SK-N-SH (cell line): ENCODE measurements around the gene ABHD2. TPM values are rescaled to one million over a fixed set of nuclear protein-coding genes. Genes with fewer than 3 reads are reported as not detected.

ENCODE experiments used
- CTCF ChIA-PET: fragments of 300-600, 350-600 bp; formaldehyde crosslinking; extraction: SDS; loops from one replicate; lab custom pipeline; 2021; lab: Yijun Ruan, JAX
- POLR2A ChIA-PET: fragments of 350-600 bp; sonication (Branson Sonifier 250); formaldehyde crosslinking; extraction: SDS; loops from one replicate; lab custom pipeline; 2020; ENCODE audit warnings: antibody characterized with exemption, inconsistent platforms; lab: Yijun Ruan, JAX
- DNase-seq: peaks from one replicate; pipeline ENCODE4 v3.0.0; 2012
- H2AFZ ChIP-seq: fragments of 200-600 bp; sonication (generic); 2 replicates; pipeline ENCODE4 v1.8.1; 2016; ENCODE audit warnings: antibody characterized with exemption, mild to moderate bottlenecking, low read depth
- H3F3A ChIP-seq: fragments of 200-600 bp; sonication (generic); replicated peaks from 2 replicates; pipeline ENCODE3; 2016; ENCODE audit warnings: antibody characterized with exemption, mild to moderate bottlenecking; ENCODE audit not compliant: insufficient read depth
- H3K27ac ChIP-seq, 2 experiments: fragments of 200-500 bp in 1 of 2; fragments of 200-600 bp in 1 of 2; sonication (Bioruptor generic) in 1 of 2; sonication (generic), shearing (Covaris generic) in 1 of 2; 2 replicates each; pipeline versions ENCODE4 v1.5.1 to v1.6.1; 2014 to 2016; ENCODE audit warnings: low read depth in 2 of 2, inconsistent platforms in 1 of 2, low read length in 1 of 2, mild to moderate bottlenecking in 1 of 2, mixed read lengths in 1 of 2
- H3K27me3 ChIP-seq: fragments of 200-600 bp; sonication (generic), shearing (Covaris generic); 2 replicates; pipeline ENCODE4 v1.6.1; 2016; ENCODE audit warnings: mixed run types; ENCODE audit not compliant: insufficient read depth
- H3K36me3 ChIP-seq, 2 experiments: fragments of 200-500 bp in 1 of 2; fragments of 200-600 bp in 1 of 2; sonication (Bioruptor generic) in 1 of 2; sonication (generic) in 1 of 2; replicated peaks in 1 of 2; 2 replicates each; pipeline versions ENCODE3 to v1.5.1; 2014 to 2016; ENCODE audit warnings: low read length in 1 of 2, mild to moderate bottlenecking in 1 of 2; ENCODE audit not compliant: insufficient read depth in 2 of 2, control insufficient read depth in 1 of 2
- H3K4me1 ChIP-seq, 2 experiments: fragments of 200-500 bp in 1 of 2; fragments of 200-600 bp in 1 of 2; sonication (Bioruptor generic) in 1 of 2; sonication (generic), shearing (Covaris generic) in 1 of 2; 2 replicates each; pipeline versions ENCODE4 v1.5.1 to v1.6.1; 2014 to 2016; ENCODE audit warnings: low read depth in 1 of 2, low read length in 1 of 2, mixed run types in 1 of 2; ENCODE audit not compliant: insufficient read depth in 2 of 2, control insufficient read depth in 1 of 2
- H3K4me2 ChIP-seq: fragments of 200-600 bp; sonication (generic), shearing (Covaris generic); 2 replicates; pipeline ENCODE4 v1.6.1; 2017; ENCODE audit warnings: mixed run types
- H3K4me3 ChIP-seq, 2 experiments: fragments of 200-500 bp in 1 of 2; fragments of 200-600 bp in 1 of 2; sonication (Bioruptor generic) in 1 of 2; sonication (generic), shearing (Covaris generic) in 1 of 2; 2 replicates each; pipeline versions ENCODE4 v1.5.1 to v1.8.1; 2014 to 2016; ENCODE audit warnings: low read depth in 2 of 2, inconsistent platforms in 1 of 2, low read length in 1 of 2, mild to moderate bottlenecking in 1 of 2, mixed read lengths in 1 of 2, moderate library complexity in 1 of 2
- H3K79me2 ChIP-seq: fragments of 200-600 bp; sonication (generic); 2 replicates; pipeline ENCODE4 v1.8.1; 2017; ENCODE audit warnings: mild to moderate bottlenecking; ENCODE audit not compliant: insufficient read depth
- H3K9ac ChIP-seq: fragments of 200-600 bp; sonication (generic); 2 replicates; pipeline ENCODE4 v1.6.1; 2017; ENCODE audit warnings: mixed run types
- H3K9me2 ChIP-seq: fragments of 200-600 bp; sonication (generic); 2 replicates; pipeline ENCODE4 v1.6.1; 2017; ENCODE audit warnings: mixed run types
- H3K9me3 ChIP-seq: fragments of 200-600 bp; sonication (generic); 2 replicates; pipeline ENCODE4 v1.6.1; 2017; ENCODE audit warnings: mixed run types, mild to moderate bottlenecking, moderate library complexity
- H4K20me1 ChIP-seq: fragments of 200-600 bp; sonication (generic); 2 replicates; pipeline ENCODE4 v1.6.1; 2017; ENCODE audit warnings: mild to moderate bottlenecking, mixed run types; ENCODE audit not compliant: insufficient read depth
- CHD2 ChIP-seq: fragments of 150-350 bp; IDR thresholded peaks from 2 replicates; pipeline ENCODE4 v1.6.1; 2018; ENCODE audit warnings: low read length; ENCODE audit not compliant: partially characterized antibody
- EP300 ChIP-seq, 2 experiments: IDR thresholded peaks; 2 replicates each; pipeline versions ENCODE4 v1.4.0 to v1.6.1; 2012; ENCODE audit warnings: borderline replicate concordance in 1 of 2, low read depth in 1 of 2, low read length in 1 of 2
- EZH2phosphoT487 ChIP-seq: fragments of 200-600 bp; sonication (generic); IDR thresholded peaks from 2 replicates; pipeline ENCODE4 v1.6.1; 2017; ENCODE audit warnings: low read depth, mixed run types, mild to moderate bottlenecking, antibody characterized with exemption, moderate library complexity, borderline replicate concordance
- IRF3 ChIP-seq: fragments of 150-350 bp; IDR thresholded peaks from 2 replicates; pipeline ENCODE4 v1.6.1; 2016; ENCODE audit warnings: mild to moderate bottlenecking, low read depth, low read length
- REST ChIP-seq: IDR thresholded peaks from 2 replicates; pipeline ENCODE4 v1.6.1; 2012; ENCODE audit warnings: mild to moderate bottlenecking, low read depth, low read length, moderate library complexity
- RXRA ChIP-seq: IDR thresholded peaks from 2 replicates; pipeline ENCODE4 v1.4.0; 2012; ENCODE audit warnings: low read depth, mild to moderate bottlenecking, borderline replicate concordance
- WGBS: methylation state at CpG from one replicate; pipeline ENCODE4 v1.1.6; 2017; ENCODE audit warnings: low lambda C conversion rate; 5-methylcytosine and 5-hydroxymethylcytosine counted together
- polyA plus RNA-seq, 3 experiments: library from polyadenylated mRNA; depleted of rRNA; stranded (reverse); fragments of >200 nt; gene quantifications; 2 replicates each; pipeline ENCODE4 v1.2.3, GENCODE V29; 2012
- TF ChIP-seq, protein P1 (sequence below): fragments of 150-350 bp; IDR thresholded peaks from 2 replicates; pipeline ENCODE4 v1.6.1; 2017; ENCODE audit warnings: antibody characterized with exemption, low read length, low read depth, borderline replicate concordance

The ABHD2 gene
- polyA plus RNA-seq, 1 of the 3 experiments (the other 2 are of a cell fraction) = 19.2 TPM

GRCh38 chr15:89097313-89097712 lies 9.1 kb downstream of the ABHD2 start:
- Histone ChIP-seq H3K27ac (no peak overlapping the region), H3K36me3 (peaks cover 2 to 7% of the 10 kb centered on the region in 2 experiments), H3K9ac (no peak overlapping the region), H3K9me2 (no peaks in the 10 kb centered on the region), H3K4me2 (no peak overlapping the region), H2AFZ (no peak overlapping the region), H4K20me1 (no peaks in the 10 kb centered on the region), H3K4me1 (peaks cover 23 to 40% of the 10 kb centered on the region in 2 experiments), H3F3A (peaks cover 18% of the 10 kb centered on the region), H3K4me3 (no peak overlapping the region), H3K9me3 (no peaks in the 10 kb centered on the region), H3K27me3 (no peaks in the 10 kb centered on the region), H3K79me2 (peaks cover 90% of the 10 kb centered on the region)
- CTCF ChIA-PET = interaction anchor here (1.2 to 3.5 kb wide), 9 partner anchors 8 to 110 kb away, joined by 3 to 16 read pairs (median 6); partner anchors contain the start of gene ABHD2
- DNase-seq = no peak
- WGBS = 82% methylated on average over 1 of the region's 1 CpG
- TF ChIP-seq RXRA = no peak
- TF ChIP-seq EZH2phosphoT487 = no peak
- TF ChIP-seq CHD2 = no peak
- TF ChIP-seq EP300 (IDR thresholded peaks at IDR 0.05; ENCODE audit: borderline replicate concordance in 1 of 2, low read depth in 1 of 2, low read length in 1 of 2) = no peak
- TF ChIP-seq, protein P1, sequence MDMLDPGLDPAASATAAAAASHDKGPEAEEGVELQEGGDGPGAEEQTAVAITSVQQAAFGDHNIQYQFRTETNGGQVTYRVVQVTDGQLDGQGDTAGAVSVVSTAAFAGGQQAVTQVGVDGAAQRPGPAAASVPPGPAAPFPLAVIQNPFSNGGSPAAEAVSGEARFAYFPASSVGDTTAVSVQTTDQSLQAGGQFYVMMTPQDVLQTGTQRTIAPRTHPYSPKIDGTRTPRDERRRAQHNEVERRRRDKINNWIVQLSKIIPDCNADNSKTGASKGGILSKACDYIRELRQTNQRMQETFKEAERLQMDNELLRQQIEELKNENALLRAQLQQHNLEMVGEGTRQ = no peak
- no peak for TF ChIP-seq IRF3
- POLR2A ChIA-PET = interaction anchor here (1.4 kb wide), 1 partner anchor 9 kb away, joined by 4 read pairs; the partner anchor contains the start of gene ABHD2

GRCh38 chr15:89098281-89098680 lies 10.0 kb downstream of the ABHD2 start:
- Histone ChIP-seq H3K4me2 (no peak overlapping the region), H3K9me3 (no peaks in the 10 kb centered on the region), H3K4me1 (peaks cover 20 to 32% of the 10 kb centered on the region in 2 experiments), H3K9me2 (no peaks in the 10 kb centered on the region), H3K9ac (no peak overlapping the region), H2AFZ (no peak overlapping the region), H3K36me3 (peaks cover 2 to 7% of the 10 kb centered on the region in 2 experiments), H3K27me3 (no peaks in the 10 kb centered on the region), H3K4me3 (no peak overlapping the region), H3K27ac (no peak overlapping the region), H4K20me1 (no peaks in the 10 kb centered on the region), H3F3A (peaks cover 19% of the 10 kb centered on the region), H3K79me2 (peaks cover 90% of the 10 kb centered on the region)
- TF ChIP-seq REST = no peak
- TF ChIP-seq, protein P1 = no peak
- ChIA-PET POLR2A (interaction anchor here (1.0 to 1.4 kb wide), 2 partner anchors 9 to 10 kb away, joined by 4 read pairs; partner anchors contain the start of gene ABHD2), CTCF (interaction anchor here (0.9 to 3.5 kb wide), 10 partner anchors 8 to 109 kb away, joined by 3 to 16 read pairs (median 4); partner anchors contain the start of gene ABHD2)
- no peak for DNase-seq
- WGBS = 92% methylated on average over 1 of the region's 1 CpG
